Tibial artery (tissue), 4 donors: Measurements from ENCODE around the gene PAPPA2.

Experiments
- DNase-seq, 2 donors: peaks; one replicate each; pipeline ENCODE4 v3.0.0-alpha.2; 2019
- H3K27ac ChIP-seq, 2 donors: fragments of 200-600 bp; sonication (generic) in 1 of 2; 1 replicate in 1 of 2; 2 replicates in 1 of 2; pipeline ENCODE4 v1.5.1; 2018 to 2019; ENCODE audit warnings: mild to moderate bottlenecking in 1 of 2
- H3K27me3 ChIP-seq, 2 donors: fragments of 200-600 bp; sonication (generic) in 1 of 2; one replicate each; pipeline versions ENCODE4 v1.5.1 to v1.6.0; 2016 to 2019
- H3K36me3 ChIP-seq, 3 donors: fragments of 200-600 bp; sonication (generic) in 2 of 3; one replicate each; pipeline ENCODE4 v1.5.1; 2016 to 2019; ENCODE audit warnings: mild to moderate bottlenecking in 2 of 3
- H3K4me1 ChIP-seq, 4 donors: fragments of 200-600 bp; sonication (generic) in 2 of 4; 1 replicate in 3 of 4; 2 replicates in 1 of 4; pipeline ENCODE4 v1.5.1; 2016 to 2019
- H3K4me3 ChIP-seq, 2 donors: fragments of 200-600 bp; sonication (generic) in 1 of 2; 1 replicate in 1 of 2; 2 replicates in 1 of 2; pipeline ENCODE4 v1.5.1; 2018 to 2019; ENCODE audit warnings: mild to moderate bottlenecking in 2 of 2
- H3K9me3 ChIP-seq, 3 donors: fragments of 200-600 bp; sonication (generic) in 1 of 3; one replicate each; pipeline ENCODE4 v1.5.1; 2016 to 2019
- CTCF ChIP-seq, 2 experiments: fragments of 200-600 bp in 1 of 2; fragments of 450-650 bp in 1 of 2; IDR thresholded peaks; one replicate each; pipeline ENCODE4 v1.5.1; 2017 to 2019; ENCODE audit warnings: antibody characterized with exemption in 2 of 2, mild to moderate bottlenecking in 1 of 2, moderate library complexity in 1 of 2
- intact Hi-C: fragments of 100-400 bp; cut with DNase I; formaldehyde crosslinking; loops from one replicate; pipeline ENCODE4 v1.15.0; 2023; ENCODE audit warnings: low total_unique reads

The PAPPA2 gene

GRCh38 chr1:176574756-176575155 lies 111.8 kb downstream of the PAPPA2 start:
- DNase-seq: no peak
- no peak for TF ChIP-seq CTCF (IDR thresholded peaks at IDR 0.05)
- H3K4me3 ChIP-seq: no peak overlapping the region
- H3K27ac ChIP-seq: no peak overlapping the region
- no peaks in the 10 kb centered on the region for H3K9me3 ChIP-seq
- H3K27me3 ChIP-seq: no peaks in the 10 kb centered on the region
- peaks cover 0 to 25% (median 3%) of the 10 kb centered on the region in 4 donors for H3K4me1 ChIP-seq
- no peaks in the 10 kb centered on the region for H3K36me3 ChIP-seq
- intact Hi-C loops: no loop called here

GRCh38 chr1:176575991-176576390 lies 113.0 kb downstream of the PAPPA2 start:
- peaks cover 0 to 25% (median 3%) of the 10 kb centered on the region in 4 donors for H3K4me1 ChIP-seq
- H3K4me3 ChIP-seq: no peak overlapping the region
- TF ChIP-seq CTCF (IDR thresholded peaks at IDR 0.05): no peak
- no peaks in the 10 kb centered on the region for H3K9me3 ChIP-seq
- H3K36me3 ChIP-seq: no peaks in the 10 kb centered on the region
- DNase-seq: no peak
- intact Hi-C loops: no loop called here
- H3K27ac ChIP-seq: no peak overlapping the region
- no peaks in the 10 kb centered on the region for H3K27me3 ChIP-seq

GRCh38 chr1:176576670-176577069 lies 113.7 kb downstream of the PAPPA2 start:
- H3K27ac ChIP-seq: no peak overlapping the region
- no peaks in the 10 kb centered on the region for H3K9me3 ChIP-seq
- H3K27me3 ChIP-seq: no peaks in the 10 kb centered on the region
- TF ChIP-seq CTCF (IDR thresholded peaks at IDR 0.05): no peak
- DNase-seq: no peak
- no peaks in the 10 kb centered on the region for H3K36me3 ChIP-seq
- no peak overlapping the region for H3K4me3 ChIP-seq
- intact Hi-C loops: no loop called here
- peaks cover 0 to 25% (median 3%) of the 10 kb centered on the region in 4 donors for H3K4me1 ChIP-seq

DNA sequence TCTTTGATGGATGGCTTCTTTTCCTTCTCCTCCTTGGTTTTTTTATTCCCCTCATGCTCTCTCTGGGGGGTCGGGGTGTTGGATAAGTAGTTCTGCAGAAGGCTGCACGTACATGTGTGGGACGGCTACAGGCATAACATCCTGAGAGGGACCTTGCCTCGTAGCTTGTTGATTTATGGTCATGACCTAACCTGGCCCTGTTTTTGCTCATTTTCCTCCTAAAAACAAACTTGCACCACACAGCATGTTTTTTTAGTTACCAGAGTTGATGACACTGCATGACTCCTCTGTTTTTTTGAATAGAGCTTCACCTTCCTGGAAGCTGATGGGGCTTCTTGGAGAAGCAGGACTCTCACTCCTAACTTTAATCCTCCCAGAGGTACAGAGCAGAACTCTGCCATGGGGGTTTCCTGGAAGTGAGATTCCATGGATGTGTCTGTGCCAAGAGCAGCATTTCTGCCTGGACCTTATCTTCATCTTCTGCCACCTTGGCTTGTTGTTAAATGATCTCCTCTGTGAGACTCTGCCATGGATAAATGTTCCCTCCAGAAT lies 114.7 kb downstream of the PAPPA2 start:
- peaks cover 0 to 25% (median 3%) of the 10 kb centered on the region in 4 donors for H3K4me1 ChIP-seq
- no peak for TF ChIP-seq CTCF (IDR thresholded peaks at IDR 0.05)
- H3K27me3 ChIP-seq: no peaks in the 10 kb centered on the region
- no peak overlapping the region for H3K4me3 ChIP-seq
- DNase-seq: no peak
- no peak overlapping the region for H3K27ac ChIP-seq
- H3K9me3 ChIP-seq: no peaks in the 10 kb centered on the region
- intact Hi-C loops: no loop called here
- no peaks in the 10 kb centered on the region for H3K36me3 ChIP-seq

GRCh38 chr1:176579087-176579486 lies 116.1 kb downstream of the PAPPA2 start:
- H3K27ac ChIP-seq: no peak overlapping the region
- TF ChIP-seq CTCF (IDR thresholded peaks at IDR 0.05): no peak
- H3K36me3 ChIP-seq: no peaks in the 10 kb centered on the region
- intact Hi-C loops: no loop called here
- no peak for DNase-seq
- no peaks in the 10 kb centered on the region for H3K27me3 ChIP-seq
- H3K4me3 ChIP-seq: no peak overlapping the region
- no peaks in the 10 kb centered on the region for H3K9me3 ChIP-seq
- peaks cover 0 to 25% (median 3%) of the 10 kb centered on the region in 4 donors for H3K4me1 ChIP-seq

- no peak overlapping the region for H3K27ac ChIP-seq
- DNase-seq: no peak
- H3K4me3 ChIP-seq: no peak overlapping the region
- H3K4me1 ChIP-seq: no peaks in the 10 kb centered on the region
- H3K9me3 ChIP-seq: no peaks in the 10 kb centered on the region
- TF ChIP-seq CTCF (IDR thresholded peaks at IDR 0.05): no peak
- intact Hi-C loops: no loop called here
- no peaks in the 10 kb centered on the region for H3K36me3 ChIP-seq
- H3K27me3 ChIP-seq: no peaks in the 10 kb centered on the region
Measured at GRCh38 chr1:176595217-176595616, 132.2 kb downstream of the PAPPA2 start.
